ENCODE results near the gene SEPTIN8.

SEPTIN8 gene

DNA sequence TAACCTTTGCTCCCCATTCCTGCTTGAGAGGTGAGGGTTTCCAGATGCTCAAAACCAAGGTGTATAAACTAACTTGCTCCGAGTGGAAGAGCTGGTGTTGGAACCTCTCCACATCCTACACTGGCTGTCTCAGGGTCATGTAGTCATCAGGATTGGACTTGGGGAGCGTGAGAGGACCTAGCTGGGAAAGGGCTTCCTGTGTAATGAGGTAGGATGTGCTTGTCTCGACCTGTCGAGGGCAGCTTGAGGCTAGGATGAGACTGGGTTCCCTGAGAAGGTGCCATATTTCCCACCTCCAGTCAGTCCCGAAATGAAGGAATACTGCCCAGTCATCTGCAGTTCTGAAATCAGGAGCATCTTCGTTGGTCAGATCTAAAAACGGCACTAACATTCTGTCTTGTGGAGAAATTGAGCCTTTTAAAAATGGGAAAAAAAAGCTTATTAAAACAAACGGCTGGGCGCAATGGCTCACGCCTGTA, 28.5 kb downstream of the SEPTIN8 start:
- DNase-seq (ENCODE audit: low read depth), result no peak

DNA sequence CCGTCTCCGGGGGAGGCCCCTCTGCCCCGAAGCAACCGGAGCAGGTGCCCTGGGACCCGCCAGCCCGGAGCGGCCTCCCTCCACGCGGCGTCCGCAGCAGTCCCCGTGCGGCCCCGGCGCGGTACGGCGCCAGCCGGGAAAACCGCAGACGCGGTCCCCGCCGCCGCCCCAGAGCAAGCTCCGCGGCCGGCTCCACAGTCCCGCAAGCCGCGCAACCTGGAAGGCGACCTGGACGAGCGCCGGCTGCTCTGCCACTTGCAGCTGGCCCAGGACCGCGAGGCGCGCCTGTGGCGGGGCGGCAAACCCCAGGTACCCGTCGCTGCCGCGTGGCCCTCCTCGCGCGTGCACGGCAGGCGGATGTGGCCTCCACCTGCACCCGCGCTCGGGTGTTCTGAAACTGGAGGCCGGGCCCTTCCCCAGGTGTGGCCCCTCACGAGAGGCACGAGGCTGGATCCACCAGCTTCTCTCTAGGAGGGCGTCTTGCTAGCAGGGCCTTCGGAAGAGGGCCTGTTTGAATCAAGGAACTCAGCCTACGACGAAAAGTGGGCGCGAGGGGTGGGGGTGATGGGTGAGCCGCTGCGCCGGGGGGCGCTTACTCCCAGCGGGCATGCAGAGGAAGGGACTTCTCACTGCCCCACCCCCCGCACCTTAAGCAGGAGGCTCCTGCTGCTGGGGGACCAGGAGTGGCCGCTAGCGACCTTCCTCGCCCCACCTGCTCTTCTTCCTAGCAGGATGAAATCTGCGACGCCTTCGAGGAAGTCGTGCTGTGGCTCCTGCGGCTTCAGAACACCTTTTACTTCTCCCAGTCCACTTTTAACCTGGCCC, 29.2 kb downstream of the SEPTIN8 start:
- no peak for DNase-seq (ENCODE audit: low read depth)

DNA sequence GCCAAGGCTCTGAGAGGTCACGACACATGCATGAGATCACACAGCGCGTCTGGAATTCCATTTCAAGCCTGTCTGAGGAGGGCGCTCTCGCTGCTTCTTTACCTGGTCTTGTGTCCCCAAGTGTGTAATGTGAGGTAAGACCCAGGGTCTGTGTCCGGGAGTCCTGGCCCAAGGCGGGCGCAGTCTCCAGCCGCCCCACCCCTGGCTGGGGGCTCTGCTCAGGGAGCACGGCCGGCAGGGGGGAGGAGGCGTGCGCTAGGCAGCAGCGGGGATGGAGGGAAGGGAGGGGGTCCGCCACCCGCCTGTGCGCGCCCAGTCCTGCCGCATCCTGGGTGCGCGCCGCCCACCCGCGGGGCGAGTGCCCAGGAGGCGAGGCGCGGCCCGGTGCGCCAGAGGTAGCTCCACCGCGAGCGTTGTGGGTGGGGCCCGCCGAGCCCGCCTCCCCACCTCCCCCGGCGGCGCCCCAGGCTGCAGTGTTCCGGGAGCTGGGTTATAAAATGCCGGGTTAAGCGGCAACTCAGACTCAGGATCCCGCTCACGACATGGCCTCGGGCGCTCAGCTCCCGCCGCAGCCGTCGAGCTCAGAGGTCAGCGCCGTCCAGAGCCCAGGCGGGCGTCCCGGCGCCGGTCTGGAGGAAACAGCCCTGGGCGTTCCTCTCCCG, 30.0 kb downstream of the SEPTIN8 start, which contains the start of gene CCNI2:
Gene CCNI2 (plus strand): TSS at position 473 of the 662 bp plus-strand sequence. CDS start 70 bp downstream, at position 543.
- no peak for DNase-seq (ENCODE audit: low read depth)

DNA sequence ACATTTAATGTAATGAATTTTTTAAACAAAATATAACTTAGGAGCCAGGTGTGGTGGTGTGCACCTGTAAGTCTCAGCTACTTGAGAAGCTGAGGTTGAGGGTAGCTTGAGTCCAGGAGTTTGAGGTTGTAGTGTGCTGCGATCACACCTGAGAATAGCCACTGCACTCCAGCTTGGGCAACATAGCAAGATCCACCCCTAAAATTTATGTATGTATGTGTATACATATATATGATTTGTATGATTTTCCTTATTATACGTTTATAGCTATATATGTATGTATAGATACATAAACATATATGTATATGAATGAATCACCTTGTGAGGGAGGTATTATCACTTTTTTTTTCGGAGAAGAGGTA, 30.5 kb downstream of the SEPTIN8 start:
- no peak for DNase-seq (ENCODE audit: low read depth)

DNA sequence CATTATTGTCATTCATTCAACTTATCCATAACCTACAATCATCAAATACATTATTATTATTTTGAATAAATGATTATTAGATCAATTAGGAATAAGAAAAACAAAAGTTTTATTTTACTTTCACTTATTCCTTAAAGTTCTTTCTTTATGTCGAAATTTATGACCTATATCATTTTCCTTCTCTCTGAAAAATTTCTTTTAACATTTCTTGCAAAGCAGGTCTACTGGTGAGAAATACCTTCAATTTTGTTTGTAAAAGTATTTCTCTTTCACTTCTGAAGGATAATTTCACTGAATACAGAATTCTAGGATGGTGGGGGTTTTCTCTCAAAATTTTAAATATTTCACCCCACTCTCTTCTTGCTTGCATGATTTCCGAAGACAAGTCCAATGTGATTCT, 32.4 kb downstream of the SEPTIN8 start:
- DNase-seq (ENCODE audit: low read depth), result no peak

DNA sequence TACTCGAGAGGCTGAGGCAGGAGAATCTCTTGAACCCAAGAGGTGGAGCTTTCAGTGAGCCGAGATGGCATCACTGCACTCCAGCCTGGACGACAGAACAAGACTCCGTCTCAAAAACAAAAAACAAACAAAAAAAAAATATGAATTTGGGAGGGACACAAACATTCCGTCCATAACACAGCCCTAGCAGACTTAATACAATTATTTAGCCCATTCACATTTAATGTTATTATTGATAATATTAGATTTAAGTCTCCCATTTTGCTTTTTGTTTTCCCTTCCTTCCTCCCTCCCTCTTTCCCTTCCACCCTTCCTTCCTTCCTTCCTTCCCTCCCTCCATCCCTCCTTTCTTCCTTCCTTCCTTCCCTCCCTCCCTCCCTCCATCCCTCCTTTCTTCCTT, 34.4 kb downstream of the SEPTIN8 start:
- DNase-seq (ENCODE audit: low read depth), result no peak

DNA sequence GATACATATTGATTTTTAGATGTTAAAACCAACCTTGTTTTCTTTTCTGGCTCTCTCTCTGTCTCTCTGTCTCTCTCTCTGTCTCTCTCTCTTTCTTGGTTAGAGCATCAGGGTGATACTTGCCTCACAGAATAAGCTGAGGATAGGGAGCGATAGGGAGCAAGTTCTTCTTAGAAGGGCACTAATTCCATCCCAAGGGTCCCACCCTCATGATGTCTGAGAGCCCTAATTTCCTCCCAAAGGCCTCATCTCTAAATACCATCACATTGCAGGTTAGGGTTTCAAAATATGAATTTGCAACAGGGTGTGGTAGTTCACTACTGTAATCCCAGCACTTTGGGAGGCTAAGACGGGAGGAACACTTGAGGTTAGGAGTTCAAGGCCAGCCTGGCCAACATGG, 34.9 kb downstream of the SEPTIN8 start:
- DNase-seq (ENCODE audit: low read depth), result no peak

DNA sequence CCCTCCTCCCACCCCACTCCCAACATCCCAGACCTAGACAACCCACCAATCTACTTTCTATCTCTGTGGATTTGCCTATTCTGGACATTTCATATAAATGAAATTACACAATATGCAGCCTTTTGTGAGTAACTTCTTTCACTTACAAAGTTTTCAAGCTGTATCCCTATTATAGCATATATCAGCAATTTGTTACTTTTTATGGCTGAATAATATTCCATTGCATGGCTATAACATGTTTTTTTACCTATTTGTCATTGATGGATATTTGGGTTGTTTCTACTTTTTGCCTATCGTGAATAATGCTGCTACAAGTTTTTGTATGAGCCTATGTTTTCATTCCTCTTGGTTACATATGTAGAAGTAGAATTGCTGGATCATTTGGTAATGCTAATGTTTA, 37.8 kb downstream of the SEPTIN8 start:
- DNase-seq (ENCODE audit: low read depth), result no peak

DNA sequence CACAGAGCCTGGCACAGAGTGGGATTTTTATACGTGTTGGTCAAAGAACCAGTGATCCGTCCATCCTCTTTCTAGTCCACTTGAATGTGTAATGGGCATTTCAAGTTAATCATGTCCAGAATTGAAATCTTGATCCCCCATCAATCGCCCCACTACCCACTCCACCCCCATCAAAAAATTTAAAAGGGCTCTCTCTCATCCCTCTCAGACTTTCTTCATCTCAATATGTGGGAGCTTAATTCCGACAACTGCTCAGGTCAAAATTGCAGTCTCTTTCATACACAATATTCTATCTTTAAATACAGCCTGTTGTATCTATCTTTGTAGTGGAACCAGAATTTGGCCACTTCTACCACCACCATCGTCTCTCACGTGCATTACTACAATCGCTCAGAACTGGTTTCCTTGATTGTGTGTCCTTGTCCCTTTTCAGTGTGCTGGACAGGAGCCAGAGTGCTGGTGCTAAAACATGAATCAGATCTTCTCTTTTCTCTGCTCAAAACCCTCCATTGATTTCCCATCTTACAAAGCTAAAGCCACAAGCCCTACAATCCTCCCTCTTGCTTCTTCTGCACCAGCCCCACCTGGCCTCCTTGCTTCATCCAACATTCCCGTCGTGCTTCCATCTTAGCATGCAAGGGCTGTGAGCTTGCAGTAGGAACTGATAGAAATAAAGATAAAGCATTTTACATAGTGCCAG, 38.9 kb downstream of the SEPTIN8 start:
- DNase-seq (ENCODE audit: low read depth), result no peak

DNA sequence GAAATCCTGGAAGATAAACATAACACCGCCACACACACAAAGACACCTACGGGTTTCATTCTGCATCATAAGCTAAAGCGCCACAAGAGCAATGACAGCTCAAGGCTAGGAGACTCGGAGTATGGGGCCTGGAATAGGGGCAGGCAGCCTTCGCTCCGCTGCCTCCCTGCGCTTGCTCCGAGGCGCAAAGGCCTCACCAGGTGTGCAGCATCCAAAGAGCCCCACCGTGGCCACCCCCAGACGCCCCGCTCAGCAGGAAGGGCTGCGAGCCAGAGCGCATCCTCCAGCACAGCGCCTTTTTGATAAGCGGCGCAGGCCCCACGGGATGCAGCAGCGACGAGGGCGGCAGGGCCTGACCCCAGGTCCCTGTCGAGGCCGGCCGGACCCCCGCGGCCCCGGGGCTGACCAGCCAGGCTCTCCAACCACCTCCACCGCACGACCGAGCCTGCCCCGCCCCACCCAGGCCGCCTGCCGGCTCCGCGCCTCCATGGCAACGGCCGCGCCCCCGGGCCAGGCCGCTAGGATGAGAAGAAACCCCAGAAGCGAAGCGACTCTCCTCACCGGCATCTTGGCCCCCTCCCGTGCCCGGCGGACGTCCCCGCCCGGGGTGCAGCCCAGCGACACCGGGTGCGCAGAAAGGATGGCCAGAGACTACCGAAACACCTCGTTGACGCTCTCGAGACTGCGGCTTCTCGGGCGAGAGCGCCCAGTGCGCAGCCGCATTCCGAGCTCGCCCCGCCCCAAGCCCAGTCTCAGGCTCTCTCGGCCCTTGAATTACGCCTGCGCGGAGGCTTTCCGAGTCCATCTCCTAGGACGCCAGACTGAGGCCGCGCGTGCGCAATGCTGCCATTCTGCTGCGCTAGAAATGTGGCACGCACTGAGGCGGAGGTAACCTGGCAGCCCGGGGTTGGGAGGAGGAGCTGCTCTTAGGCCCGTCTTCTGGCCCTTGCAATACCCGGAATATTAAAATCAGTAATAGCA, 39.9 kb downstream of the SEPTIN8 start, which contains the start of gene KIF3A:
Gene KIF3A (minus strand): TSS at position 694 of the 981 bp plus-strand sequence. CDS start 127 bp downstream, at position 567.
- DNase-seq (ENCODE audit: low read depth), result peak; percentile 85

DNA sequence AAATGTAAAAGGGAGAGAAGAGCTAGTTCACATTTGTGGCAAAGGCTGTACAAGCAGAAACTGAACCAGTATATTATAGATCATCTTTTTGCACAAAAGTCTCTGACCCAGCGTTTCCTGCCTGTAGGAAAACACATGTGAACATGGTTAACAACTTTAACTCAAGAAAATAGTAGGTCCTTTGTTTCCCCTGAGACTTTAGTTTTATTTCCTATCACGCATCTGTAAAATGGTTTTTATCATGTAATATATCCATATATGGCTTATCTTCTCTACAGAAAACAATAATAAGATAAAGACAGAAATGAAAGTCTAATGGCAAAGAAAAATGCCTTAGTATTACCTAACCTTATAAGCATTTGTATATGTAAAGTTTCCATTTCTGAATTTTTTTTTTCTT, 42.4 kb downstream of the SEPTIN8 start:
- no peak for DNase-seq (ENCODE audit: low read depth)

DNA sequence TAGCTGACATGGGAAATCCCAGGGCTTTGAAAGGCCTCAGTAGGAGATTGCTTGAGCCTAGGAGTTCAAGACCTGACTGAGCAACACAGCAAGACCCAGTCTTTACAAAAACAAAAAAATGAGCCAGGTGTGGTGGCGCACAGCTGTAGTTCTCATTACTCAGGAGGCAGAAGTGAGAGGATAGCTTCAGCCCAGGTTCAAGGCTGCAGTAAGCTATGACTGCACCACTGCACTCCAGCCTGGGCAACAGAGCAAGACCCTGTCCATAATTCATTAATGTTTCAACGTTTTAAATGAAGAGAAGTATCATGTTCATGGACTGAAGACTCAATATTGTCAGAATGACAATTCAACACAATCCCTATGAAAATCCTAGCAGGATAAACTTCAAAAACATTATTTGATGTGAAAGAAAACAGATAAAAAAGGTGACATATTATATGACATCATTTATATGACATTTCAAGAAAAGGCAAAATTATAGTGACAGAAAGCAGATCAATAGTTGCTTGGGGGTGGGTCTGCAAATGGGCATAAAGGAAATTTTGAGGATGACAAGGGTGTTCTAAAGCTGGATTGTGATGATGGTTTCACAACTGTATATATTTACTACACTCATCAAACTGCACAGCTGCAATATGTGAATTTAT, 43.4 kb downstream of the SEPTIN8 start:
- no peak for DNase-seq (ENCODE audit: low read depth)

DNA sequence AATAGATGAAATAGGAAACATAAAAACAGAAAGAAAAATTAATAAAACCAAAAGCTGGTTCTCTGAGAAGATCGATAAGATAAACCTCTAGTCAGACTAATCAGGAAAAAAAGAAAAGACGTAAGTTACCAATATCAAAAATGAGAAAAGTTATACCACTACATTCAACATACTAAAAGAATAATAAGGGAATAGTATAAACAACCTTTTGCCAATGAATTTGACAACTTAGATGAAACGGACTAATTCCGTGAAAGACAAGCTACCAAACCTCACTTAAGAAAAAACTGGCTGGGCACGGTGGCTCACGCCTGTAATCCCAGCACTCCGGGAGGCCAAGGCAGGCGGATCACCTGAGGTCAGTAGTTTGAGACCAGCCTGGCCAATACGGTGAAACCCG, 47.1 kb downstream of the SEPTIN8 start:
- DNase-seq (ENCODE audit: low read depth), result no peak

DNA sequence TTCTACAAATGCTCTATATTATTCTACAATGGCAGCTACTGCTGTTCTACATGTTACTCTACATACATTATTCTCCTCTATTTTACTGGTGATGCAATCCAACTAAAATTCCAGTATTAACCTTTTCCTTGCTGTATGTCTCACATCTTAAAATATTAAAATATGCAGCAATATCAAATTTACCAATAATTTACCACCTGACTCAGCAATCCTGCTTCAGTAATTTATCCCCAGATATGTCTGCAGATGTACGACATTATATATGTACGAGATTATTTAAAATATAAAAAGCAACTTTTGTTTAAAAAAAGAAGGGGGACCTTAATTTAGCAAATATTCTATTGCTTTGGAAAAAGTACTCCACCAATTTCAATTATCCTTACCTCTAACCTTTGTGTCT, 51.3 kb downstream of the SEPTIN8 start:
- no peak for DNase-seq (ENCODE audit: low read depth)

DNA sequence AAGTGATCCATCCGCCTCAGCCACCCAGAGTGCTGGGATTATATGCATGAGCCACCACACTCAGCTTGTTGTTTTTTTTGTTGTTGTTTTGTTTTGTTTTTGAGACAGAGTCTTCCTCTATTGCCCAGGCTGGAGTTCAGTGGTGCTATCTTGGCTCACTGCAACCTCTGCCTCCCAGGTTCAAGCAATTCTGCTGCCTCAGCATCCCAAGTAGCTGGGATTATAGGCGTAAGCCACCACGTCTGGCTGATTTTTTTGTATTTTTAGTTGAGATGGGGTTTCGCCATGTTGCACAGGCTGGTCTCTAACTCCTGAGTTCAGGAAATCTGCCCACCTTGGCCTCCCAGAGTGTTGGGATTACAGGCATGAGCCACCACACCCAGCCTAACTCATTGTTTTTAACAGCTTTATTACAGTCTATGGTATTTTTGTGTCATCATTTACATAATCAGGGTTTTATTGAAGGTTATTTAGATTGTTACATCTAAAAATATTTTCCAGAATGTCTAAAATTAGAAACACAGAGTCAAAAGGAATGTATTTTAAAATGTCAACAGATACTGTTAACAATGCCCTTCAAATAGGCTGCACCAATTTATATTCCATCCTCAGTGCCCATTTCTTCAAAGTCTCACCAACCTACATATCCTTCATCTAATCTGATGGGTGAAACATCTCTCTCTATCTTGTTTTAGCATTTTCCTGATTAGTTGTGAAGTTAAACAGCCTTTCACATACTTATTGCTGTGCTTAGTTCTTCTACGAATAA, 58.3 kb downstream of the SEPTIN8 start:
- DNase-seq (ENCODE audit: low read depth), result no peak

DNA sequence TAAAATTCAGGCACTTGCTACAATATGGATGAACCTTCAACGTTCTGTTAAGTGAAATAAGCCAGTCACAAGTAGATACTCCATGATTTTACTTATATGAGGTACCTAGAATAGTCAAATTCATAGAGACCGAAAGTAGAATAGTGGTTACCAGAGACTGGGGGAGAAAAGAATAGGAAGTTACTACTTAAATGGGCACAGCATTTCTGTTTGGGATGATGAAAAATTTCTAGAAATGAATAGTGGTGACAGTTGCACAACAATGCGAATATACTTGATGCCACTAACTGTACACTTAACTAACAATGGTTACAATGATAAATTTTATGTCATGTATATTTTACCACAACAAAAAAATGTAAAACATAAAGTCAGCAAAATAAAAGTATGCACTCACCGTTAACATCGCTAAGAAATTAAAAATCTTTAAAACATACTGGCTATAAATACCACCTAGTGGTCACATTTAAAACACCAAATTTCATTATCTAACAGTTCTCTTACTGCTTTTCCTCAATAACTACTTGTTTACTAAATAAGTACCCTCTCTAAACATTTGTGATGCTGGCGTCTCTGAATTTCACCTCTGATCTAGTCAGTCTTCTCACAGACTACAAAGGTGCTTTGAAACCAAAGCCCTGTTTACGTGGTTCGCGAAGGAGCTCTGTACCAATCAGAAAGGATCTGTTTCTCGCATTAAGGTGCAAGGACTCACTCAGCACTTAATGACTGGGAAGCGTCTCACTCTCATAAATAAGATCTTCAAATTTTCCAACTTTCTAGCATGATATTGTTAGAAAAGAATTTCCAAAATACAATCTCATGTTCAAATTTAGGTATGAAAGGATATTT, 62.4 kb downstream of the SEPTIN8 start:
- DNase-seq (ENCODE audit: low read depth), result peak; percentile 21

DNA sequence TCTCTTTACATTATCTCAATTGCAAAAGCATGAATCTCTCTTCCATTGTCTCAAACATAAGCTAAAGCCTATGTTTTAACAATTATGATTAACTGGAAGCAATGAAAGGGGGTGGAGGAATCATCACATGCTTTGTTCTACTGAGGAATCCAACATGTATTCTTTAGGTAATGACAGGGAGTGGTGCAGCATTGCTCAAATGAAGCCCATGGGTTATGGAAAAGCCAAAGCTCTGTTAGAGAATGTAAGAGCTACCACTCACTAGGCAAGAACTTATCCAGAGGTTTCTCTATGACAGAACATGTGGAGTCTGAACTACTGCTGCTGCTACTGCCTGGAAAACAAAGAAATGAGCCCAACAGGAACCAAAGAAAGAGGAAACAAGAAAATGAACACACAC, 68.4 kb downstream of the SEPTIN8 start:
- no peak for DNase-seq (ENCODE audit: low read depth)

DNA sequence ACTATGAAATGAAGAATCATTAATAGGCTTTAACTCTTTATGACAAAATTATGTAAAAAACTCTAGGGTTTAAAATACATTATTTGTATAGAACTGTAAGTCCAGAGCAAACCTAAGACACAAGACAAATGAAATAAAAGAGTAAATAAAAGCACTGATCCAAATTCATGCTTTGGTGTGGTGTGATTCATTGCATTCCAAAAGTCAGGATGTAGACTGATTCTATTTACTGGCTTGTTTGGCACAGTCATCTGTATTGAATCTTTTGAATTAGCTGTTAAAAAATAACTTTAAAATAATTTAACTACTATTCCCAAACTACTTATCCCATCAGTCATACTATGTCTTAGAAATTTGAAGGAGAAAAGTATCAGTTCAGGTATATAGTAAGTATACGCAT, 72.2 kb downstream of the SEPTIN8 start:
- peak; percentile 30 for DNase-seq (ENCODE audit: low read depth)
